Astrocyte (in vitro differentiated cells and primary cell): ENCODE data around the gene LRTM2. TPM values are rescaled to one million over a fixed set of nuclear protein-coding genes. Genes with fewer than 3 reads are reported as not detected.

Experiments
- DNase-seq: peaks from one replicate; pipeline ENCODE4 v3.0.0-alpha.2; 2010; ENCODE audit warnings: low read depth
- FAIRE-seq: peaks from 2 replicates; lab custom pipeline; 2011; peaks lifted over from hg19 to GRCh38; lab: Jason Lieb, UNC
- H2AFZ ChIP-seq: 2 replicates; pipeline ENCODE4 v1.6.0; 2012; ENCODE audit warnings: low read depth, low read length, inconsistent platforms
- H3K27ac ChIP-seq: 2 replicates; pipeline ENCODE4 v1.5.1; 2011; ENCODE audit warnings: low read depth, low read length, inconsistent platforms
- H3K27me3 ChIP-seq: 2 replicates; pipeline ENCODE4 v1.6.0; 2011; ENCODE audit warnings: low read length, inconsistent platforms; ENCODE audit not compliant: insufficient read depth
- H3K36me3 ChIP-seq: 2 replicates; pipeline ENCODE4 v1.5.1; 2011; ENCODE audit warnings: low read length, inconsistent platforms; ENCODE audit not compliant: insufficient read depth
- H3K4me1 ChIP-seq: 2 replicates; pipeline ENCODE4 v1.5.1; 2011; ENCODE audit warnings: low read length, inconsistent platforms; ENCODE audit not compliant: insufficient read depth
- H3K4me2 ChIP-seq: 2 replicates; pipeline ENCODE4 v1.6.0; 2012; ENCODE audit warnings: low read length, inconsistent platforms
- H3K4me3 ChIP-seq: 2 replicates; pipeline ENCODE4 v1.5.1; 2011; ENCODE audit warnings: low read depth, mild to moderate bottlenecking, low read length, inconsistent platforms; ENCODE audit not compliant: insufficient read depth
- H3K79me2 ChIP-seq: 2 replicates; pipeline ENCODE4 v1.6.0; 2012; ENCODE audit warnings: mild to moderate bottlenecking, low read length, inconsistent platforms; ENCODE audit not compliant: insufficient read depth
- H3K9ac ChIP-seq: 2 replicates; pipeline ENCODE4 v1.6.0; 2012; ENCODE audit warnings: mild to moderate bottlenecking, low read length, inconsistent platforms
- H3K9me3 ChIP-seq: 2 replicates; pipeline ENCODE4 v1.5.1; 2012; ENCODE audit warnings: low read depth, mild to moderate bottlenecking, low read length, inconsistent platforms; ENCODE audit not compliant: insufficient read depth
- H4K20me1 ChIP-seq: 2 replicates; pipeline ENCODE4 v1.6.0; 2012; ENCODE audit warnings: low read length, inconsistent platforms; ENCODE audit not compliant: insufficient read depth
- H3K27ac Mint-ChIP-seq: one replicate; pipeline ENCODE4 v1.8.0; 2021; ENCODE audit warnings: mild to moderate bottlenecking, mixed read lengths; ENCODE audit not compliant: unreplicated experiment
- H3K27me3 Mint-ChIP-seq: one replicate; pipeline ENCODE4 v1.8.0; 2021; ENCODE audit warnings: low read depth, mixed read lengths; ENCODE audit not compliant: unreplicated experiment
- H3K36me3 Mint-ChIP-seq: one replicate; pipeline ENCODE4 v1.8.0; 2021; ENCODE audit warnings: low read depth, mixed read lengths; ENCODE audit not compliant: unreplicated experiment
- H3K4me1 Mint-ChIP-seq: one replicate; pipeline ENCODE4 v1.8.0; 2021; ENCODE audit warnings: low read depth, mixed read lengths; ENCODE audit not compliant: unreplicated experiment
- H3K4me3 Mint-ChIP-seq: one replicate; pipeline ENCODE4 v1.8.0; 2021; ENCODE audit warnings: mild to moderate bottlenecking, moderate library complexity, mixed read lengths; ENCODE audit not compliant: unreplicated experiment
- H3K9me3 Mint-ChIP-seq: one replicate; pipeline ENCODE4 v1.8.0; 2021; ENCODE audit warnings: mild to moderate bottlenecking, mixed read lengths; ENCODE audit not compliant: unreplicated experiment
- CTCF ChIP-seq: IDR thresholded peaks from 2 replicates; pipeline ENCODE4 v1.5.1; 2011; ENCODE audit warnings: low read depth, mild to moderate bottlenecking, inconsistent platforms, low read length, moderate library complexity; ENCODE audit not compliant: insufficient read depth
- EZH2 ChIP-seq: IDR thresholded peaks from 2 replicates; pipeline ENCODE4 v1.6.1; 2012; ENCODE audit warnings: mild to moderate bottlenecking, low read length, inconsistent platforms; ENCODE audit not compliant: insufficient read depth
- total RNA-seq: library from RNA; stranded (reverse); gene quantifications from 2 replicates; pipeline ENCODE4 v1.2.1, GENCODE V29; 2021

LRTM2 gene
- total RNA-seq, 1 donor from 2014 or later: not detected

- DNase-seq (peak; percentile 37), FAIRE-seq (no peak)
- peaks cover 26% of the 10 kb centered on the region for H3K27me3 ChIP-seq
- no peak overlapping the region for H3K9ac ChIP-seq
- H3K79me2 ChIP-seq: no peaks in the 10 kb centered on the region
- H3K9me3 Mint-ChIP-seq: no peaks in the 10 kb centered on the region
- TF ChIP-seq EZH2: no peak
- TF ChIP-seq CTCF: no peak
- no peak overlapping the region for H3K27ac Mint-ChIP-seq
- no peak overlapping the region for H3K4me2 ChIP-seq
- no peaks in the 10 kb centered on the region for H3K4me1 Mint-ChIP-seq
- no peak overlapping the region for H2AFZ ChIP-seq
- no peaks in the 10 kb centered on the region for H3K4me1 ChIP-seq
- peaks cover 54% of the 10 kb centered on the region for H3K27me3 Mint-ChIP-seq
- no peak overlapping the region for H3K4me3 Mint-ChIP-seq
- H3K36me3 Mint-ChIP-seq: no peaks in the 10 kb centered on the region
- no peak overlapping the region for H3K4me3 ChIP-seq
- H4K20me1 ChIP-seq: no peaks in the 10 kb centered on the region
- H3K9me3 ChIP-seq: no peaks in the 10 kb centered on the region
- no peaks in the 10 kb centered on the region for H3K36me3 ChIP-seq
- no peak overlapping the region for H3K27ac ChIP-seq
These were observed 10.9 kb downstream of the LRTM2 start for GRCh38 chr12:1830981-1831963.

GRCh38 chr12:1832801-1833595 lies 12.6 kb downstream of the LRTM2 start:
- Histone ChIP-seq H3K4me2 (no peak overlapping the region), H2AFZ (no peak overlapping the region), H3K79me2 (no peaks in the 10 kb centered on the region), H3K27ac (no peak overlapping the region), H3K36me3 (no peaks in the 10 kb centered on the region), H3K4me3 (no peak overlapping the region), H3K4me1 (peaks cover 8% of the 10 kb centered on the region), H4K20me1 (no peaks in the 10 kb centered on the region), H3K9me3 (no peaks in the 10 kb centered on the region), H3K9ac (no peak overlapping the region), H3K27me3 (peaks cover 26% of the 10 kb centered on the region)
- H3K4me3 Mint-ChIP-seq: no peak overlapping the region
- peaks cover 9% of the 10 kb centered on the region for H3K4me1 Mint-ChIP-seq
- FAIRE-seq (no peak), DNase-seq (no peak)
- TF ChIP-seq CTCF (no peak), EZH2 (no peak)
- peaks cover 52% of the 10 kb centered on the region for H3K27me3 Mint-ChIP-seq
- H3K36me3 Mint-ChIP-seq: no peaks in the 10 kb centered on the region
- no peaks in the 10 kb centered on the region for H3K9me3 Mint-ChIP-seq
- no peak overlapping the region for H3K27ac Mint-ChIP-seq
